ENCODE measurements around the gene LRFN2.

Gene LRFN2

GRCh38 chr6:40550202-40551101, 36.7 kb downstream of the LRFN2 start:
- Histone ChIP-seq H3K27ac (ENCODE audit: low read depth, low read length, severe bottlenecking) (no peak overlapping the region), H3K36me3 (ENCODE audit: control insufficient read depth, insufficient read depth, low read length) (no peaks in the 10 kb centered on the region), H3K4me3 (ENCODE audit: extremely low read depth, insufficient read depth, low read length, poor library complexity, severe bottlenecking) (no peak overlapping the region), H3K9me3 (ENCODE audit: control insufficient read depth, low read length) (no peaks in the 10 kb centered on the region), H3K4me1 (ENCODE audit: control insufficient read depth, insufficient read depth, low read length, poor library complexity, severe bottlenecking) (no peaks in the 10 kb centered on the region)
- WGBS, 2 experiments (ENCODE audit: insufficient coverage in 2 of 2): 90 to 91% methylated on average over 8 to 10 of the region's 12 CpGs

DNA sequence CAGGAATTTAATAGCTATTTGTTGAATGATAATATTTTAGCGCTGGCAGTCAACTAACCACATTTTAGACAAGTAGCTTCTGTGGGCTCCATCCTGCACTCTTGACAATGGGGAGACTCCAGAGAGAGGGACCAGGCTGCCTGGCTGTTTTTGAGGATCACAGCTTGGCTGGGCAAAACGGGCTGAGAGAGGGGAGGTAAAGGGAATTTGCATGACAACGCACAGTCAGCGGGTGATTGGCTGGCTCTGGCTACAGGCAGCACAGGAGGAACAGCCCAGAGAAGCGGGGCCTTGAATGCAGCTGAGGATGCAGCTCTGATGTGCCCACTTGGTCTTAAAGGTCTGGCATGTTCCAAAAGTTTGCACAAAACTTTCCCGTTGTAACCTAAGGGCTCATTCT, 41.2 kb downstream of the LRFN2 start:
- H3K4me1 ChIP-seq (ENCODE audit: control insufficient read depth, insufficient read depth, low read length, poor library complexity, severe bottlenecking): no peaks in the 10 kb centered on the region
- WGBS, 2 experiments (ENCODE audit: insufficient coverage in 2 of 2): 16 to 24% methylated on average over 5 of the region's 6 CpGs
- H3K27ac ChIP-seq (ENCODE audit: low read depth, low read length, severe bottlenecking): no peak overlapping the region
- no peaks in the 10 kb centered on the region for H3K36me3 ChIP-seq (ENCODE audit: control insufficient read depth, insufficient read depth, low read length)
- no peak overlapping the region for H3K4me3 ChIP-seq (ENCODE audit: extremely low read depth, insufficient read depth, low read length, poor library complexity, severe bottlenecking)
- H3K9me3 ChIP-seq (ENCODE audit: control insufficient read depth, low read length): no peaks in the 10 kb centered on the region

DNA sequence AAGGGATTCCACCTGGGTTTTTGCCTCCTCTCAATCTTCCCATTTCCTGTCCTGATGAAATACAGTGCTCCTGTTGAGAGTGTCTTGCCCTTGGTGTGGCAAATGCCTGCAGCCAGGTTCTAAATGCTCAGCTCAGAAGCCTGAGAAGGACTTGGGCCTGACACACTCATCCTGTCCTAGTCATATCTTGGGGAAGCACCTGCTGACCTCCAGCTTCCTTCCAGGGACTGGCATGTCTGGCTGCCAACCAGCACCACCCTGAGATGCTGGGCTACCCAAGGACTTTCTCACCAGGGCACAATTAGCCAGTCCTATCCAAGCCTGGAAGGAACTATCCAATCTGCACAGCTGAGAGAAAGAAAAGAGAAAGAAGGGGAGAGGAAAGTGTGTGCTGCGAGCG, 43.4 kb downstream of the LRFN2 start:
- H3K4me1 ChIP-seq (ENCODE audit: control insufficient read depth, insufficient read depth, low read length, poor library complexity, severe bottlenecking): no peaks in the 10 kb centered on the region
- WGBS, 2 experiments (ENCODE audit: insufficient coverage in 2 of 2): 100% methylated on average over 2 of the region's 2 CpGs; no CpG with 5 or more reads in 1 of the 2 experiments
- no peak overlapping the region for H3K4me3 ChIP-seq (ENCODE audit: extremely low read depth, insufficient read depth, low read length, poor library complexity, severe bottlenecking)
- H3K36me3 ChIP-seq (ENCODE audit: control insufficient read depth, insufficient read depth, low read length): no peaks in the 10 kb centered on the region
- H3K27ac ChIP-seq (ENCODE audit: low read depth, low read length, severe bottlenecking): no peak overlapping the region
- no peaks in the 10 kb centered on the region for H3K9me3 ChIP-seq (ENCODE audit: control insufficient read depth, low read length)

GRCh38 chr6:40543146-40543545, 44.0 kb downstream of the LRFN2 start:
- WGBS, 2 experiments (ENCODE audit: insufficient coverage in 2 of 2): 92 to 93% methylated on average over 4 to 5 of the region's 5 CpGs
- Histone ChIP-seq H3K4me1 (ENCODE audit: control insufficient read depth, insufficient read depth, low read length, poor library complexity, severe bottlenecking) (no peaks in the 10 kb centered on the region), H3K4me3 (ENCODE audit: extremely low read depth, insufficient read depth, low read length, poor library complexity, severe bottlenecking) (no peak overlapping the region), H3K9me3 (ENCODE audit: control insufficient read depth, low read length) (no peaks in the 10 kb centered on the region), H3K36me3 (ENCODE audit: control insufficient read depth, insufficient read depth, low read length) (no peaks in the 10 kb centered on the region), H3K27ac (ENCODE audit: low read depth, low read length, severe bottlenecking) (no peak overlapping the region)

- Histone ChIP-seq H3K27ac (ENCODE audit: low read depth, low read length, severe bottlenecking) (no peak overlapping the region), H3K9me3 (ENCODE audit: control insufficient read depth, low read length) (no peaks in the 10 kb centered on the region), H3K4me1 (ENCODE audit: control insufficient read depth, insufficient read depth, low read length, poor library complexity, severe bottlenecking) (no peaks in the 10 kb centered on the region), H3K36me3 (ENCODE audit: control insufficient read depth, insufficient read depth, low read length) (no peaks in the 10 kb centered on the region), H3K4me3 (ENCODE audit: extremely low read depth, insufficient read depth, low read length, poor library complexity, severe bottlenecking) (no peak overlapping the region)
- WGBS, 2 experiments (ENCODE audit: insufficient coverage in 2 of 2): 52 to 57% methylated on average over 3 to 5 of the region's 5 CpGs
These were observed 44.9 kb downstream of the LRFN2 start for GRCh38 chr6:40542175-40542764.

DNA sequence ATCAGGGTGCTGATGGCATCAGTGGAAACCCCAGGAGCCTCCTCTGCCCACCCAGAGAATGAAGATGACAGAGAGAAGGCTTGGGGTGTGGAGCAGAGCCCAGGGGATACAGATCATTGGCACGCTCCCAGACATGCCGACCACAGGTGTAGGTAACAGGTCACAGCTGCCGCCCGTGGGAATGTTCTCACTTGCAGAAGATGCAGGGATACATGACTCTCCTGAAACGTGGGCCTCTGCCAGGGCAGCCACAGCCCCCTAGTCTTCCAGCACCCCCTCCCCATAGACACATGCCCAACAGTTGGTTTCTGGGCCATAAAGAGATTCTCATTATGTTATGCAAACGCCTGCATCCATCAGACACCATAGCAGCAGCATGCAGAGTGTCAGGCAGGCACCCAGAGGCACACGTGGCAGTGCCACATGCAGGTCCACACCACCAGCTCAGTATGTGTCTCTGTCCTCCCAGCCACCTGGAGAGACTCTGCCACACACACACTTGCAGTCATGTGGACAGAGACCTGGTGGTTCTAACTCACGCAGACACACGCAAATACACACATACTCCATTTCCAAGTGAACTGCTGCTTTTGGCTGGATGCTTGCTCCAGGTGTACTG, 45.5 kb downstream of the LRFN2 start:
- Histone ChIP-seq H3K27ac (ENCODE audit: low read depth, low read length, severe bottlenecking) (no peak overlapping the region), H3K36me3 (ENCODE audit: control insufficient read depth, insufficient read depth, low read length) (no peaks in the 10 kb centered on the region), H3K9me3 (ENCODE audit: control insufficient read depth, low read length) (no peaks in the 10 kb centered on the region), H3K4me1 (ENCODE audit: control insufficient read depth, insufficient read depth, low read length, poor library complexity, severe bottlenecking) (no peaks in the 10 kb centered on the region), H3K4me3 (ENCODE audit: extremely low read depth, insufficient read depth, low read length, poor library complexity, severe bottlenecking) (no peak overlapping the region)
- WGBS, 2 experiments (ENCODE audit: insufficient coverage in 2 of 2): 78 to 82% methylated on average over 5 to 6 of the region's 9 CpGs

DNA sequence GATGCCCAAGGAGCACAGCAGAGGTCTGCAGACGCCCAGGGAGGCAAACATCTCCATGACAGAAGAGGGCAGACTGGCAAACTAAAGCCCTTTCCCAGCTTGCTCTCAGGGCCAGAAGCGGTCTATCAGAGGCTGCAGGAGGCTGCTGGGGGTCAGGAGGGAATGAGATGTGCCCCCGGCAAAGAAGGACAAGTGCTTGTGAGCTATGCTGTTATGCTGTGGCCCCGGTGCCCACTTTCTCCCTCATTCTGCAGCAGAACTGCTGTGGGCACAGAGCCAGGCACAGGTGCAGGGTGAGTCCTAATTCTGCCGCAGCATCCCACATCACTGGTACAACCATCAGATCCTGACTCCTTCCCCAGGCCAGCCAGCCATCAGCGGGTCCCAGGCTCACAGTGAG, 46.4 kb downstream of the LRFN2 start:
- WGBS, 2 experiments (ENCODE audit: insufficient coverage in 2 of 2): 85 to 87% methylated on average over 4 to 6 of the region's 6 CpGs
- no peak overlapping the region for H3K27ac ChIP-seq (ENCODE audit: low read depth, low read length, severe bottlenecking)
- H3K4me1 ChIP-seq (ENCODE audit: control insufficient read depth, insufficient read depth, low read length, poor library complexity, severe bottlenecking): no peaks in the 10 kb centered on the region
- H3K36me3 ChIP-seq (ENCODE audit: control insufficient read depth, insufficient read depth, low read length): no peaks in the 10 kb centered on the region
- H3K9me3 ChIP-seq (ENCODE audit: control insufficient read depth, low read length): no peaks in the 10 kb centered on the region
- no peak overlapping the region for H3K4me3 ChIP-seq (ENCODE audit: extremely low read depth, insufficient read depth, low read length, poor library complexity, severe bottlenecking)

- Histone ChIP-seq H3K4me3 (ENCODE audit: extremely low read depth, insufficient read depth, low read length, poor library complexity, severe bottlenecking) (no peak overlapping the region), H3K9me3 (ENCODE audit: control insufficient read depth, low read length) (no peaks in the 10 kb centered on the region), H3K36me3 (ENCODE audit: control insufficient read depth, insufficient read depth, low read length) (no peaks in the 10 kb centered on the region), H3K4me1 (ENCODE audit: control insufficient read depth, insufficient read depth, low read length, poor library complexity, severe bottlenecking) (no peaks in the 10 kb centered on the region), H3K27ac (ENCODE audit: low read depth, low read length, severe bottlenecking) (no peak overlapping the region)
- WGBS, 2 experiments (ENCODE audit: insufficient coverage in 2 of 2): 91 to 100% methylated on average over 4 to 6 of the region's 7 CpGs
These were observed 47.3 kb downstream of the LRFN2 start for GRCh38 chr6:40539853-40540252.

GRCh38 chr6:40538556-40538955, 48.6 kb downstream of the LRFN2 start:
- Histone ChIP-seq H3K36me3 (ENCODE audit: control insufficient read depth, insufficient read depth, low read length) (no peaks in the 10 kb centered on the region), H3K4me3 (ENCODE audit: extremely low read depth, insufficient read depth, low read length, poor library complexity, severe bottlenecking) (no peak overlapping the region), H3K4me1 (ENCODE audit: control insufficient read depth, insufficient read depth, low read length, poor library complexity, severe bottlenecking) (no peaks in the 10 kb centered on the region), H3K9me3 (ENCODE audit: control insufficient read depth, low read length) (no peaks in the 10 kb centered on the region), H3K27ac (ENCODE audit: low read depth, low read length, severe bottlenecking) (no peak overlapping the region)
- WGBS, 2 experiments (ENCODE audit: insufficient coverage in 2 of 2): 80 to 92% methylated on average over 7 to 8 of the region's 9 CpGs

GRCh38 chr6:40537446-40537845, 49.7 kb downstream of the LRFN2 start:
- 97 to 100% methylated on average over 3 of the region's 5 CpGs for WGBS, 2 experiments (ENCODE audit: insufficient coverage in 2 of 2)
- Histone ChIP-seq H3K36me3 (ENCODE audit: control insufficient read depth, insufficient read depth, low read length) (no peaks in the 10 kb centered on the region), H3K4me3 (ENCODE audit: extremely low read depth, insufficient read depth, low read length, poor library complexity, severe bottlenecking) (no peak overlapping the region)

More at GRCh38 chr6:40537446-40537845, 49.7 kb downstream of the LRFN2 start:
- Histone ChIP-seq H3K9me3 (ENCODE audit: control insufficient read depth, low read length) (no peaks in the 10 kb centered on the region), H3K27ac (ENCODE audit: low read depth, low read length, severe bottlenecking) (no peak overlapping the region), H3K4me1 (ENCODE audit: control insufficient read depth, insufficient read depth, low read length, poor library complexity, severe bottlenecking) (no peaks in the 10 kb centered on the region)
